ENCODE measurements around the gene KCNA10.

KCNA10 gene

DNA sequence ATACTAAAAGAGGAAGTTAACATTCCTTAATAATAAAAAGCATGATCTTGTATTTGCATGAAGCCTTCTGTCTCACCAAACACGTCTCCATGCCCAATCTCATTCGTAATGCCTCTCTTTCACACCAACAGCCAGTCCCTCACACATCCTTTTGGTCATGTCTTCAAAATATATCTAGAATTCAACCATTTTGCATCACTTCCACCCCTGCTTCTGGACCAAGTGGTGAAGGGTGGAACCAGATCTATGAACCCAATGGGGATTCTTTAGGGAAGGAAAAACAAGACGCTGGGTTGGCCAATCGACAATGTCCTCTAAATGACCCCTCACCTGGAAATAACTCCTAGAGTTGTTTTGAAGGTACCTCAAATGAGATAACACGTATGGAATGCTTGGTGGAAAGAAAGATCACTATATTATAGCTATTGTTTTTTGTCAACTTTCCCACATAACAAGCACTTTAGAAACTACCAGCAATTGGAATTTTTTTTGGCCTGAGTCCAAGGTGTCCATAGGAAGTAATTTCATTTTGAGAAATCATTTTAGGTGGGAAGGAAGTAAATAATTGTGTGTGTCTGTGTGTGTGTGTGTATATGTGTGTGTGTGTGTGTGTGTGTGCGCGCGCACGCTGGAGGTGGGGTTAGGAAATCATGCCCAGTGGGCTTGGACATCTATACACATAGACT lies at the start of gene KCNA10:
Gene KCNA10, minus strand, starts transcription at position 51 of the 686 bp plus-strand sequence. CDS start 388 bp downstream, outside the sequence.
- ChIA-PET POLR2A (no interaction called here), CTCF (interaction anchor here (0.7 to 3.4 kb wide), 5 partner anchors 8 to 264 kb away, joined by 3 to 15 read pairs (median 4); no protein-coding TSS in a partner anchor)

DNA sequence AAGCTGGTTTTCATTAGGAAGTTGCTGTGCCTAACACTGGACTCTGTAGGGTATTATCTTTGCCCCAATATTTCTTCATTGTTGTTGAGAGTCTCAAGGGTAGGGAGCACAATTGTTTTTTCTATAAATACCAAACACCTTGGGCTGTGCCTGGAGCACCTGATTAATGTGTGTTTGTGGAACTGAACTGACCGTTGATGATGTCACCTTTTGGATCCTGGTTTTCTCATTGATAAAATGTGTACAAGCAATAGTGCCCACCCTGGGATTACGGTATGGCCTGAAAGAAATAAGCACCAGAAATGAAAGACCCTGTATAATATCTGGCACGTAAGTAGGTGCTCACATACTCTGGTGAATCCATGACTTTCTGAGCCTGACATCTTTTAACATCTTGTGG lies 47.9 kb upstream of the KCNA10 start:
- no peak for DNase-seq (ENCODE audit: extremely low spot score)
- CTCF ChIA-PET: interaction anchor here (1.6 kb wide), 1 partner anchor 12 kb away, joined by 5 read pairs; no protein-coding TSS in a partner anchor
- no peak for TF ChIP-seq CTCF (IDR thresholded peaks at IDR 0.05; ENCODE audit: control extremely low read depth, extremely low read depth, low read depth, missing control alignments)
- POLR2A ChIA-PET: no interaction called here

More for the DNA sequence above, at the start of gene KCNA10:
- DNase-seq (ENCODE audit: extremely low spot score): no peak
- TF ChIP-seq CTCF (IDR thresholded peaks at IDR 0.05; ENCODE audit: control extremely low read depth, extremely low read depth, low read depth, missing control alignments): no peak

- DNase-seq (ENCODE audit: extremely low spot score): no peak
Measured at GRCh38 chr1:110565565-110565964, 46.6 kb upstream of the KCNA10 start.

DNA sequence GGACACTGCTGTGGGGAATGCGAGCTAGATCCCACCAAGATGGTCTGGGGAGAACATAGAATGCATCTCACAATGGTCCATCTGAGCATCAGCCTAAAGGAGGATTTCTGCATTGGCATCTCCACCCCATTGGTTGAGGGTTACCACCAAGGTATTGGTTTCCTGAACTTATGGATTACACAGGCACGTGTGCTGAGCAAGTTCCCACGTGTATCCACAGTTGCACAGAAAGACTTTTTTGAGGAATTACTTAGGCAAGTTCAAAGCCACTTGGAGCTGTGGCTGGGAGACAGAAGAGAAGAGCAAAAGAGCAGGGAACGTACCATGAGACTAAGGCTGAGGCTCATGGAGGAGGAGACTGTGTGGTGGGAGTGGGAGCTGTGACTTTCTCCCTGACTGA lies 44.1 kb upstream of the KCNA10 start:
- no peak for DNase-seq (ENCODE audit: extremely low spot score)
- no peak for TF ChIP-seq CTCF (IDR thresholded peaks at IDR 0.05; ENCODE audit: control extremely low read depth, extremely low read depth, low read depth, missing control alignments)
- ChIA-PET POLR2A (no interaction called here), CTCF (interaction anchor here (2.3 kb wide), 1 partner anchor 56 kb away, joined by 7 read pairs; no protein-coding TSS in a partner anchor)

More at GRCh38 chr1:110565565-110565964, 46.6 kb upstream of the KCNA10 start:
- CTCF ChIA-PET: interaction anchor here (0.9 to 1.6 kb wide), 3 partner anchors 11 to 199 kb away, joined by 3 to 5 read pairs (median 5); no protein-coding TSS in a partner anchor
- POLR2A ChIA-PET: no interaction called here
- TF ChIP-seq CTCF (IDR thresholded peaks at IDR 0.05; ENCODE audit: control extremely low read depth, extremely low read depth, low read depth, missing control alignments): no peak

GRCh38 chr1:110561596-110561995 lies 42.6 kb upstream of the KCNA10 start:
- CTCF ChIA-PET: interaction anchor here (0.9 to 2.3 kb wide), 3 partner anchors 15 to 58 kb away, joined by 3 to 7 read pairs (median 3); no protein-coding TSS in a partner anchor
- POLR2A ChIA-PET: no interaction called here
- TF ChIP-seq CTCF (IDR thresholded peaks at IDR 0.05; ENCODE audit: control extremely low read depth, extremely low read depth, low read depth, missing control alignments): no peak
- no peak for DNase-seq (ENCODE audit: extremely low spot score)

DNA sequence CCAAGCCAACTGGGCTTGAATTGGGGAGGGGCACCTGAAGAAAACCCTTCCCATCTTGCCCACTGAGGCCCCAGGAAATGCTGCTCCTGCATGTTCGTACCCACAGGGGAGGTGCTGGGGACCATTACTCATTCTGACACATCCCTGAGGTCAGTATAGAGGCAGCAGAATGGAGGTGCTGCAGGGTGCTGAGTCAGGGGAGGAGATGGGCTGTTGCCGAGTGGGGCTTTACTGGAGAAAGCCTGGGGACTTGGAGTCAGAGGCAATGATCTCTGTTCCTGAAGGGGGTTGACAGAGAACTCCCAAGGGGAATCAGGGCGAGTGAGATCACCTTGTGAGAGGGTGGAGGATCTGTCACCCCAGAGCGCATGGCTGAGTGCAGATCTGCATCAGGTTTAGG lies 40.2 kb upstream of the KCNA10 start:
- no peak for DNase-seq (ENCODE audit: extremely low spot score)
- ChIA-PET CTCF (no interaction called here), POLR2A (no interaction called here)
- TF ChIP-seq CTCF (IDR thresholded peaks at IDR 0.05; ENCODE audit: control extremely low read depth, extremely low read depth, low read depth, missing control alignments): no peak
